Measurements from ENCODE around the gene FOXE1.

Gene FOXE1

GRCh38 chr9:97846347-97846746 is 6.7 kb upstream of the FOXE1 start:
- no peak for TF ChIP-seq CTCF (IDR thresholded peaks at IDR 0.05; ENCODE audit: insufficient read depth, low read depth, low read length, missing control alignments)
- no peak for DNase-seq (ENCODE audit: low read depth)
- no peak overlapping the region for H3K4me3 ChIP-seq (ENCODE audit: low read length)

- no peak for DNase-seq (ENCODE audit: low read depth)
- H3K4me3 ChIP-seq (ENCODE audit: low read length), result no peak overlapping the region
- no peak for TF ChIP-seq CTCF (IDR thresholded peaks at IDR 0.05; ENCODE audit: insufficient read depth, low read depth, low read length, missing control alignments)
Observed at GRCh38 chr9:97847474-97848214, 5.4 kb upstream of the FOXE1 start.

GRCh38 chr9:97848215-97848479 is 4.9 kb upstream of the FOXE1 start:
- H3K4me3 ChIP-seq (ENCODE audit: low read length), result peak overlapping the region; percentile 7
- TF ChIP-seq CTCF (IDR thresholded peaks at IDR 0.05; ENCODE audit: insufficient read depth, low read depth, low read length, missing control alignments), result peak; percentile 40
- no peak for DNase-seq (ENCODE audit: low read depth)

- DNase-seq (ENCODE audit: low read depth), result no peak
- peak overlapping the region; percentile 7 for H3K4me3 ChIP-seq (ENCODE audit: low read length)
- TF ChIP-seq CTCF (IDR thresholded peaks at IDR 0.05; ENCODE audit: insufficient read depth, low read depth, low read length, missing control alignments), result no peak
Observed at GRCh38 chr9:97848480-97849237, 4.4 kb upstream of the FOXE1 start.

GRCh38 chr9:97849980-97850379 is 3.0 kb upstream of the FOXE1 start:
- no peak for TF ChIP-seq CTCF (IDR thresholded peaks at IDR 0.05; ENCODE audit: insufficient read depth, low read depth, low read length, missing control alignments)
- no peak overlapping the region for H3K4me3 ChIP-seq (ENCODE audit: low read length)
- no peak for DNase-seq (ENCODE audit: low read depth)

GRCh38 chr9:97850746-97851445 is 2.1 kb upstream of the FOXE1 start:
- TF ChIP-seq CTCF (IDR thresholded peaks at IDR 0.05; ENCODE audit: insufficient read depth, low read depth, low read length, missing control alignments), result no peak
- H3K4me3 ChIP-seq (ENCODE audit: low read length), result no peak overlapping the region
- DNase-seq (ENCODE audit: low read depth), result no peak

Measured in epithelial cell of esophagus (primary cell).